ENCODE measurements around the gene CCNQ.

The CCNQ gene

GRCh38 chrX:153598541-153599191 lies at the start of gene CCNQ:
Gene CCNQ, minus strand, starts transcription at chrX:153599139. Its CDS starts 66 bp downstream, at chrX:153599073.
- DNase-seq (ENCODE audit: low spot score) = peak; percentile 16

- DNase-seq (ENCODE audit: low spot score) = no peak
These were observed 48.8 kb upstream of the CCNQ start for GRCh38 chrX:153647461-153648357.

DNA sequence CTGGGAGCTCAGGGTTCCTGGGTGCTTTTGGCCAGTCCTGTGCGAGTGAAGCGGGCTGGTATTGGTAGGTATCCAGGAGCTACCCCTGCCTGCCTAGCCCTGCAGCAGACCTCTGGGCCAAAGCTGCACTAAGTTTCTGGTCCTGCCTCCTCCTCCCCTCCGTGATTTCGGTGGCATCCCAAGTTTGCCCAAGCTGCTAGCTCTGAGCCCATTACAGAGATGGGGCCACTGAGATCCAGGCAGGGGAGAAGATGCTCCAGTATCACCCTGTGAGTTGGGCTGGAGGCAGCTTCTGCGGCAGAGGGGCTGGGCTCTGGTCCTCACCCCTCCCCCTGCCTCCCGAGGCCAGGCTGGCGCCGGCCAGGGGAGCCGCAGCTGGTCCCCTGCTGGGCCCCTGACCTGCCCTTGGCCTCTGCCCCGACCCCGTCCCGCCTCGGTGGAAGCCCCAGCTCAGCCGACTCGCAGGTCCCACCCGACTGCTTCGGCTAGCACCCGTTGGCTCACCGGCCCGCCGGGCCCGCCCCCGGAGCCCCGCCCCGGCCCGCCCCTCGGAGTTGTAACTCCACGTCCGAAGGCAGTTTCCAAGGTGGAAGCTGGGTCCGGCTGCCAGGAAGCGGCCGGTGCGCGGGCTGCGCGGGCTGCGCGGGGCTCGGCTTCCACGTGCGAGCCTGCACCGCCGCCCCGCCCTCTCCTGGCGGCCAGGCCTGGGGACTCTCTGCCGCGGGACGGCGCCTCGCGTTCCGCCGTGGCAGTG lies 47.9 kb upstream of the CCNQ start, which contains the start of gene DUSP9:
Gene DUSP9, plus strand, starts transcription at position 584 of the 754 bp plus-strand sequence. CDS start 751 bp downstream, outside the sequence.
- no peak for DNase-seq (ENCODE audit: low spot score)

- no peak for DNase-seq (ENCODE audit: low spot score)
These were observed 47.1 kb upstream of the CCNQ start for GRCh38 chrX:153645921-153646488.

- DNase-seq (ENCODE audit: low spot score) = no peak
These were observed 46.2 kb upstream of the CCNQ start for GRCh38 chrX:153645151-153645550.

- DNase-seq (ENCODE audit: low spot score) = no peak
These were observed 45.6 kb upstream of the CCNQ start for GRCh38 chrX:153644356-153645125.

DNA sequence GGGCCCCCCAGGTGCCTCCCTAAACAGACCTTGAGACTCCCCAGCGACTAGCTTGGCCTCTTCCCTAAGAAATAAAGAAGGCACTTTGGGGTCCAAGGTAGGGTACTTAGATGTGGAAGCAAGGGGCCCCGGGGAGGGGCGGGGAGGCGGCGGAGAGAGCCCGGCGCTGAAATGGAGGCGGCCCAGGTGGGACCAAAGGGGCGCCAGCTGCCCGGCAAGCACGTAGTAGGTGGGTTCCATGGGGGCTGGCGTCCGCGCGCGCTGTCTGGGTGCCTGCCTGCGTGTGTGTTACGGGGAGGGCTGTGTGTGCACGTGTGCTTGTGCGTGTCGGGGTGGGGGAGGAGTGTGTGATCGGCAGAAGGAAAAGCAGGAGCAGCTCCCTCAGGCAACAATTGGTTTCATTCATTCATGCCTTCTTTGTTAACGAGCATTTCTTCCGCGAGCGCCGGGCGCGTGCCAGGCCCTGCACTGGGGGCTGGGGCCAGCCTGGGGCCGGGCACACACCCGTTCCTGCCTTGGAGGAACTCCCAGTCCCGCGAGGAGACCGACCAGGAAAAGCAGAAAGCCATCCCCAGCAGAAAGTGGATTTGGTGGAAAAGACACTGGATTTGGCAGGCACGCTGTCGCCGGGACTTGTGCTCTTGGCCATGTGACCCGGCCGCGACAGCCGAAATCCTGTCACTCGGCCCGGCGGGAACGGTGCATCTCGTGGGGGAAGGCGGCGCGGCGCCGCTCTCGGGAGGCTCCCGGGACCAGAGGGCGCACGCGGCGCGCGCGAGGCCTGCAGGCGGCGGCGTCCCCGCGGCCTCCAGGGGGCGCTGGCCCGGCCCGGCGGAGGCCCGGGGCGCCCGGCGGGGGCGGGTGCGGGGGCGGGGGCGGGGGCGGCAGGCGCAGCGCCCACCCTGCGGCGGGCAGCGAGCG lies 44.8 kb upstream of the CCNQ start:
- DNase-seq (ENCODE audit: low spot score) = peak; percentile 6

DNA sequence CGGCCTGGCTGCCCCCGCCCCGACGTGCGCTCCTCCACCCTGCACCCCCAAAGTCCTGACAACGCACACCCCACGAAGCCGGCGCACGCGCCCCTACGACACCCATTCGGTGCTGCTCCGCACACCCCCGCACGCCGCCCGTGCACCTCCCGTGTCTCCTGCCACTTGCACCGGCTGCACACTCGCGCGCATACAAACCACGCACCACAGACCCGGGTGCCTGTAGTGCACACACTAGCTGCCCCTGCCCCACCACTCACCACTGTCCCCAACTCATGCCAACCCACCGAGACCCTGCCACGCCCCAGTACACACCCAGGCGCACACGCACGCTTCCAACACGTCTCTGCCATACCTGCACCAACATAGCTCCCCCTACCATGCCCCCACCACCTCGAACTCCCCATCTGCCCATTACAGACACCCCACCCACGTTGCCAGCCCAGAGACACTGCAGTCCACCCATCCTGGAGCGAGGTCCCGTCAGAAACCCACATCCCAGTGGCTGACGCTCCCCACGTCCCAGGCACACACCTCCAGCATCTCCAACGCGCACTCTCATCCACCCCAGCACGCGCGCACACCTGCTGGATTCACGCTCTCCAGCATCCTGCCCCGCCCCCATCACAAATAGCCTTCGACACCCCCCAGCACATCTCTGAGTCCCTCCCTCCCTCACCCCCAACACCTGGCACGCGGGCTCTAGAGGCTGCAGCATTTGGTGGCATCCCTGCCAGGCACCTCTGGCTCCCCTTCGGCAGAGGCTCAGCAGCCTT lies 43.9 kb upstream of the CCNQ start:
- DNase-seq (ENCODE audit: low spot score) = no peak

GRCh38 chrX:153642051-153642654 lies 43.2 kb upstream of the CCNQ start:
- no peak for DNase-seq (ENCODE audit: low spot score)

- no peak for DNase-seq (ENCODE audit: low spot score)
These were observed 42.7 kb upstream of the CCNQ start for GRCh38 chrX:153641627-153642026.

DNA sequence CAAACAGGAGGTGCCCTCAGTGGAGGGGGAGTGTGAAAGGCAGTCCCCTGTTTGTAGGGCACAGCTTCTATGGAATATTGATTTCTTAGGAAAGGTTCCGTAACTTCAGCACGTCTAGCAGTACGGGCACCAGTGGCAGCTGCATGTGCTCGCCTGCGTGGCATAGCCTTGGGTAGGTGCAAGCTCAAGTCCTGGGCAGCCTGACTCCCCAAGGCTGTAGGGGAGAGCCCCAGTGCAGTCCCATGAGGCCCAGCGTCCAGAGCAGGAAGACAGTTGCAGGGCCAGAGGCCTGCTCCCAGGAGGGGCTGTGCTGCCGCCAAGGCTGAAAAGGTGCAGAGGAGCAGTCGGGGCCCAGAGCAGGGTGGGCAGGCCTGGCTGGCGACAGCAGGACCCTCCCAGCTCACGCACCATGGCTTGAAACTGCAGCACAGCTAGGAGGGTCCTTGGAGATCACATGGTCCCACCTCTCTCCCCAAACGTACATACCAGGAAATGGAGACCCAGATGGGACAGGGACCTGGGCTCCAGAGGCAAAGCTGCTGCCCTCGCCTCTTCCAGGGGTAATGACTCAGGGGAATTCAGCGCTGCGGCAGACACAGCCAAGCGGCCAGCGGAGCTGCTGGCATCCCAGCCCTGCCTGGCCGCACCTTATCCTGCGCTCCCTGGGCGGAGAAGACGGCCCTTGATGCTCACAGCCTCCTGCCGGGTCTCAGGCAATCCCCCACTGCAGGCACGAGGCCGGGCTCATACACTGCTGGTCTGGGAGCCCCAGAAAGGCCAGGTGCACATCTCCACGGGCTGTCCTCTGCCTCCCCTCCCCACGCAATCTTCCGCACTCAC lies 42.0 kb upstream of the CCNQ start:
- DNase-seq (ENCODE audit: low spot score) = no peak

DNA sequence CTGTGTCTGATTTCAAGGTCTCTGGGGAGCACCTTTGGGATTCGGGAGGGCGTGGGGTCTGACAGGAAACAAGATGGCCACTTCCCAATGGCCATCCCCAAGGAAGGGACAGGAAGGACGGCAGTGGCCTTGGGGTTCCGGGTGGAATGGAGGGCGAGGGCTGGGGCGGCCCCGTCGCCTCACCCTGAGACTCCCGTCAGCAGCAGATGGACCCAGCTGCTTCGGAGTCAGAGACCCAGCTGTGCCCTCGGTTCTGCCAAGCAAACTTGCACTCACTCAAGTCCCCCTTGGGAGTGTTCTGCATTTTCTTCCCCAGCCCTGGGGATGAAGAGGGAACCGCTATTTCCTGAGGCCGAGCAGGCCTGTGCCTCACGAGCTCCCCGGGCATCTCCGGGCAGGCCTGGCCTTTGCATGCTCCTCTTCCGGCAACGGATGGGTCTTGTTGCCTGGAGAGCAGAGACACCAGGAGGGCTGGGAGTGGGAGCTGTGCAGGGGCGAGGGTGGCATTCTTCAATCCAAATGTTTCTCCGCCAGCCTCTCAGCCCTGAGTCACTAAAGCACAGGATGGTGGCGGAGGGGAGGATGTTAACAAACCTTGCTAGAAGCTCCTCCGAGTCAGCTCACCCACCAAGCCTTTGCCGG lies 41.2 kb upstream of the CCNQ start:
- DNase-seq (ENCODE audit: low spot score) = no peak

DNA sequence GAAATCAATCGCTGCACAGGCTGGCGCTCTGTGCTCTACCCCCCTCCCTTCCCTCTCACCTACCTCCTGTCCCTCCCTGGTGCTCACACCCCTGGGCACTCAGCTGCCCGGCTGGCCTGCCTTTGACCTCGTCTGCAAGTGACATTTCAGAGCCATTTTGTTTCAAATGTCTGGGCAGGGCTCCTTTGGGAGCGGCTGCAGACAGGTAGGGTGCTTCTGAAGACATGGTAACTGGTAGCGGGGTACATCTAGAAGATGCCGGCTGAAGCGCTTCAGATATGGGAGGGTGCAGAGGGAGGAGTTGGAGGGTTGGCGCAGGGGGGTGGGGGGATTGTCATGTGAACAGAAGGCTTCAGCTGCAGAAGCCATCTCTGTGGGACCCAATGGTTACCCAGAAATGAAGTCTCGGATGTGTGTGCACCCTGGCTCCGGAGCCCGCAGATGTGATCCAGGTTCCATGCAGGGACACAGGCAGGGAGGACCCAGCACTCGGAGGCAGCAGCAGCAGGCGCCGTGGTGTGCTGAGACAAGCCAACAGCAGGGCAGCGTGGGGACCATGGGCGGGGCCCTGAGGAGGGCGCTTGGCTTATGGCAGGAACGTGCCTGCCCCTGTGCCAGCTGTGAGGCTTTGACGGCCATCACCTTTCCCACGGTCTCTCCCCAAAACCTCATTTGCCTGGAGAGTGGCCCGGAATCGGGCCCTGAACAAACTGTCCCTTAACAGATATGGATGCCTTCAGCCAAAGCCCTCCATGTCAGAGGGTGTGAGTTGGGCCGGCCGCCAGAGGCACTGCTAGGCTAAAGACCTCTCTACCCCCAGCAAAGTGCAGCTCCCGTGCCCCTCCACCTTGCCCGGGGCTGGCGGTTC lies 40.5 kb upstream of the CCNQ start:
- DNase-seq (ENCODE audit: low spot score) = no peak

DNA sequence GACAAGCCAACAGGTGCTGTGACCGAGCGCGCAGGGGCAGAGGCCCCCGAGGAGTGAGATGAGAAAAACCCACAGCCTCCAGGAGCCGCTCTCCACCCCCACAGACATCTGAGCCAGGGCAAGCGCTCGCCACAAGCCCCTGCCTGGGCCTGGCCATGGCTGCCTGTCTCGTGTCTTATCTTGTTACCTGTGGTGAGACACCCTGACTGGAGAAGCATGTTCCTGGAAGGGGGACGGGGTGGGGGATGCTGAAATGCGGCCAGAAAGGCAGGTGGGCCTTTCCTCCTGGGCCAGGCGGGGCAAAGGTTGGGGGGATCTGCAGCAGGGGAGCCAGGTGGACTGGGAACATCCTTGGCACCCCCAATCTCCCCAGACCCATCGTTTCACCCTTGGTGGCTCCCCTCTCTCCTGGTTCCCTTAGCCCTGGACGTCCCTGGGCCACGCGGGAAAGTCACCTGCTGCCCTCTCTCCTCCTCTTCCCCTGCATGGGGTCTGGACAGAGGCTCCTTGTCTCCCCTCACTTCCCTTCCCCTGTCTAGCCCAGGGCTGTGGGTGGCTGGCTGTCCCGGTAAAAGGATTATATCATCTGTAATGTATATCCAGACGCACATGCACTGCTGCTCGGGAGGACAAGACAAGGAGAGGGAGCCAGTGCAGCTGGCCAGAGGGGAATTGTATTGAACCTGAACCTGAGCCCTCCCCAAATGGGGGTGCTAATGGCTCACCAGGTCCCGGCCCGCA lies 39.7 kb upstream of the CCNQ start:
- no peak for DNase-seq (ENCODE audit: low spot score)

GRCh38 chrX:153638041-153638371 lies 39.1 kb upstream of the CCNQ start:
- no peak for DNase-seq (ENCODE audit: low spot score)
